Measurements from ENCODE around the gene ZFR.
"Not testable (repeated sequence)": the region's sequence is repeated elsewhere in the genome, so short reads cannot be mapped to it uniquely, and the experiment has no call there.

The ZFR gene

DNA sequence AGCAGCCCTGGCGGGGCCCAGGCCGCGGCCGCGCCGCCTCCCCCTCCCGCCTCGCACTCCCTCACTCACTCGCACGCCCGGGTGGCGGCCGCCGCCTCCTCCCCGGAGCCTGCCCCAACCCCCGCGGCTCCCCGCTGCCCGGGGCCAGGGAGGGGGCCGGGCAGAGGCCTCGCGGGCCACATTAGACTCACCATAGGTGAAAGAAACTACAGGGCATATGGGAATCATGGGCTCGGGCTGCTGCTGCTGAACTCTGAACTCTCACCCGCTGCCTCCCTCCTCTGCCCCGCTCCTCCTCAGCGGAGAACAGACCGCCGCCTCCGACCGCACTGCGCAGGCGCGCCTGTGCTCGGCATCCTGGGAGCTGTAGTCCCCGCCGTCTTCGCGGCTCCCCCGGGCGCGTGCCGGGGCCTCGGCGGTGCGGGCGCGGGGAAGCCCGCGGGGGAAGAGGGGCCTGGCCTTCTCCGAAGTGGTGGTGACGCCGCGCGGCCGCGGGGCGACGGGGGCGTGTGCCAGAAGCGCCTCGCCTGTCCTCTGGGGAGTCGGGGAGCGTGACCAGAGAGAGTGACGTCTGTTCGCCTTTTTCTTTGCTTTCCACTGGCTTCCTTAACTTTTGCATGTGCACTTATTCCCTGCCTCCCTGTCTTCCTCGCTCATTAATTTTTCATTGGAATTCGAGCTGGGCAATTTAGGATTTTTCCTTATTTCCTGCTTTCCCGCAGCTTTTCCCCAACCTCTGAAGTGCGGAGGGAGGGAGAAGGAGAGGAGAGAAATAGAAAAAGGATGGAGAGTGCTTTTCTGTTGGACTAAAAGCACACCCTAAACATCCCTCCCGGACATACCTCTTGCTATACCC lies at the start of gene ZFR:
Gene ZFR, minus strand, starts transcription at position 310 of the 856 bp plus-strand sequence. Its CDS starts 82 bp downstream, at position 228.
- peak; percentile 80 to 89 (median 86) for DNase-seq

DNA sequence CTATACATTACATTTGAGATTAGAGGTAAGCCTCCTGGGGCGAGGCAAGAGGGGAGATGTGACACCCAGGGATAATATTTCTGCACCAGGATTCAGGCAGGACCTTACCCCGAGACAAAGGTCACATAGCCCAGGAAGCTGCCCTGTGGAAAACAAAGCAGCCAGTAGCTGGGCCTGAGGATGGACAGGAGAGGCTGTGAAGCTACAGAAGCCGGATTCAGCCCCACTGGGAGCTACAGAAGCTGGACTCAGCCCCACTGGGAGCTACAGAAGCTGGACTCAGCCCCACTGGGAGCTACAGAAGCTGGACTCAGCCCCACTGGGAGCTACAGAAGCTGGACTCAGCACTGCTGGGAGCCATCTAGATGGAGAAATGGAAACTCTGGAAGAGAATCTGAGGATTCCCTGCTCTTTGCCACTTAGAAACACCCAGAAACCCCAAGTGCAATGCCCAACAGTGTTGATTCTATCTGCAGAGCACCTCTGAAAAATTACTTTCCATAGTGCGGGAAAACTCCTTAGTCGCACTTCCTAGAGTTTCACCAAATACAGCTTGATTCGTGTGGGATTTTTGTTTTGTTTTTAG lies 46.5 kb upstream of the ZFR start:
- no peak for DNase-seq

DNA sequence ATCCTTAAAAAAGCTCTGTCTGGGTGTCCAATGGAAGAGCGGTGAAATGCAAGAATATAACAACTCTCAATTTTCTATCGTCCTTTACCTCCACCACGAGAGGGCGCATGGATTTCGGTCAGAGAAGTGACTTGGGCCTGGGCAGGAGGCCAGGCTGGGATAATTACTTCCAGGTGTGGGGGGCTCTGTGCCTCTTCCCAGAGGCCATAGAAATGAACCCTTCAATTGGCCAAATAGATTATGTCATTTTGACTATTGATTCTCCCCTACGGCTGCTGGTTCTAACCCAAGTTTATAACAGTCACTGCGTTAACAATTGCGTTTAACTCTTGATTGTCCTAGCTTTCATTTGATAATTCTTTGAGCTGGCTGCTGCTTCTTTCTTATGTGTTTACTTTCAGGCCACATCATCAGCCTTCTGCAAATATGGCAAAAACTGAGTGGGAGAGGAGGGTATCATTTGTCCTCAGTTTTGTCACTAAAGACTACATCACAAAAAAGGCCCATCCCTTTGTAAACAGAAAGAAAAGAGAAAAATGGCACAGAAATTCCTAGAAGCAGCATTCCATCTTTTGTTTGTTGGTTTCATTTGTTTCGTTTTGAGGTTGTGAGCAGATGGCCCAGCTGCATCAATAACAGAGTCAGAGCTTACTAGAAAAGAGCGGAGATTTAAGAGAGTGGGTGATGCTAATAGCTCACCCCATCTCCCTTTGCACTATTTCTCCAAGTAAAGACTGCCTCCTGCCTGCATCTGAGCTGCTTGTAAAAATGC lies 45.4 kb upstream of the ZFR start:
- DNase-seq = peak; percentile 29 to 65 (median 40)

GRCh38 chr5:32487424-32487823 lies 42.9 kb upstream of the ZFR start:
- DNase-seq = no peak

- DNase-seq = no peak
Observed at GRCh38 chr5:32487008-32487407, 42.5 kb upstream of the ZFR start.

DNA sequence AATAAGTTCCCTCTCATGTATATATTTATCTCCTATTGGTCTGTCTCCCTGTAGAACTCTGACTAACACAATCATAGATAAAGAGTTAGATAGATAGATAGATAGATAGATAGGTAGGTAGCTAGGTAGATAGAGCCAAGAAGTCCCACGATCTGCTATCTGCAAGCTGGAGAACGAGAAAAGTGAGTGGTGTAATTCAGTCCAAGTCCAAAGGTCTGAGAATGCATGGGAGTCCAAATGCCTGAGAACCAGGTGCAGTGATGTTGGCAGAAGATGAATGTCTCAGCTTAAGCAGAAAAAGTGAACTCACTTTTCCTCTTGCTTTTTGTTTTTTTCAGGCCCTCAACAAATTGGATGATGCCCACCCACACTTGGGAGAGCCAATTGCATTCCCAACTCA lies 37.7 kb upstream of the ZFR start:
- no peak for DNase-seq

DNA sequence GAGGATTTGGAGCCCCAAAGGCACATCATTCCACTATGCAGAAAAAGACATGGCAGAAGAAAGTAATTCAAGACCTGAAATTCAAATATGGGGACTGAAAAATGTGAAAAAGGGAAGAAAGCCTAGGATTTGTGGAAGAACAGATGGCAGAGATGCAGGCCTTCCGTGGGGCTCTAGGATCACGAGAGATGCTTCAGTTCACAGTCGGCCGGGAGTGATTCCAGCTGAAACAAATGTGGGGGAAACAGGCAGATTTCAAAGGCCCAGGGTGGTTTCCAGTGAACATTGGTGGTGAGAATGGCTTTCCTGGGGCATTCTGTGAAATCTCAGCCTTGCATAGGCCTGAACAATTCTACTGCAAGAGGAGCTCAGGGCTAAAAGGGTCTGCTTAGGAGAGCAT lies 34.6 kb upstream of the ZFR start:
- no peak for DNase-seq

DNA sequence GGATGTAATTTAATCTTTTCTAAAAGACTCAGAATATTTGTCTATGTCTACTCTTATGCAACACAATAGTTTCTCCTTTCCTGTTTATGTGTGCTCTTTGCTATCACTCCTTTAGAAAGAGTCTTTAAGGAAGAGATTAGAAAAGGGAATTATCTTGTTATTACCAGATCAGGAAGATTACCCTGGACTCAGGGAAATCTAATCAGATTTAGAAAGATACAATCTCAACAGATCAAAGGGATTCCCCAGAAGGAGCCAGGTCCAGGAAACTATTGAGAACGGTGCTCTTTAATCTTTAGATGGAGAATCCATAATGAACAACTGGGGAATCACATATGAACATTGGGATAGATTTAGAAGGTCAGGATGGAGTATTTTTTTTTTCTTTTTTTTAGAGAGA lies 32.4 kb upstream of the ZFR start:
- no peak for DNase-seq

- no peak for DNase-seq
Observed at GRCh38 chr5:32475334-32476097, 31.0 kb upstream of the ZFR start.

DNA sequence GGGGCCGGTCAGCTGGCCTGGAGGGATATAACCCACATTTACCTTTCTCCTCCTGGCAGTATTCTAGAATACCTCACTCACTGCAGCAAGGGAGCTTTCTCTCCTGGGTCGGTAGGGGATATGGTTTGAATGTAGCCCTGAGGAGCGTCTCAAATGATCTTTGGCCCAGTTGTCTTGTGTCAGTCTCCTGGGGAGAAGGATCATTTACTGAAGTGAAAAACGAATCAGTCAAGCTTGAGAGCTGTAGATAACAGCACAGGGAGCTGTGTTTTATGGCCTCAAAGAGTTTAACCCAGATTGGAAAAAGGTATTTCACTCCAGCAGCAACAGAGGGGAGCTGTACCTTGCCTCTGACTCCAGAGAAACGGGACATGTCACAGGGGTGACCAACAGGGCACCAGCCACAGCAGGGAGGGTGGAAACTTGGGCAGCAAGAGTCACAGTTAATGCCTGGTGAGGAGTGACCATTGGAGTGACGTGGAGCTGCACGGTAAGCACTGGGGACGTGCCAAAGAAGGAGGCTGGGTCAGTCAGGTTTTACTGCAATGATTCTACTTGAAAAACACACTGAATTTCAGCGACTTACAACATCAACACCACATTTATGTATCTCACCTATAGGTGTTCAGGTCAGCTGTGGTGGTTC lies 29.8 kb upstream of the ZFR start:
- no peak for DNase-seq

DNA sequence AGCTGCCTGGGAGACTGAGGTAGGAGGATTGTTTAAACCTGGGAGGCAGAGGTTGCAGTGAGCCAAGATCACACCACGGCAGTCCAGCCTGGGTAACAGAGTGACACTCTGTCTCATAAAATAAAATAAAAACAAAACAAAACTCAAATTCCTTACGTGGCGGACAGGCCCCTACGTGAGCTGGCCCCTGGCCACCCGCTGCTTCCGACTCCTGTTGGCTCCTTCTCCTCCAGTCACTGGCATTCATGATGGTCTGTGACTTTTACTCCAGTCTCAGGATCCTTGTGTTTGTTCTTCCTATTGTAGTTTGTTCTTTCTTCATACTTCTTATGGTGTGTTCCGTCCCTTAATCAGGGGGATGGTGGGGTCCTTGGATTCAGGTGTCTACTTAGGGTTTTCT lies 28.5 kb upstream of the ZFR start:
- DNase-seq = no peak

- DNase-seq = no peak
Observed at GRCh38 chr5:32471784-32472183, 27.2 kb upstream of the ZFR start.

- DNase-seq = no peak
Observed at GRCh38 chr5:32465076-32465475, 20.5 kb upstream of the ZFR start.

- peak in 1 of 4 experiments; percentile 5 for DNase-seq
Observed at GRCh38 chr5:32462618-32463017, 18.1 kb upstream of the ZFR start.

DNA sequence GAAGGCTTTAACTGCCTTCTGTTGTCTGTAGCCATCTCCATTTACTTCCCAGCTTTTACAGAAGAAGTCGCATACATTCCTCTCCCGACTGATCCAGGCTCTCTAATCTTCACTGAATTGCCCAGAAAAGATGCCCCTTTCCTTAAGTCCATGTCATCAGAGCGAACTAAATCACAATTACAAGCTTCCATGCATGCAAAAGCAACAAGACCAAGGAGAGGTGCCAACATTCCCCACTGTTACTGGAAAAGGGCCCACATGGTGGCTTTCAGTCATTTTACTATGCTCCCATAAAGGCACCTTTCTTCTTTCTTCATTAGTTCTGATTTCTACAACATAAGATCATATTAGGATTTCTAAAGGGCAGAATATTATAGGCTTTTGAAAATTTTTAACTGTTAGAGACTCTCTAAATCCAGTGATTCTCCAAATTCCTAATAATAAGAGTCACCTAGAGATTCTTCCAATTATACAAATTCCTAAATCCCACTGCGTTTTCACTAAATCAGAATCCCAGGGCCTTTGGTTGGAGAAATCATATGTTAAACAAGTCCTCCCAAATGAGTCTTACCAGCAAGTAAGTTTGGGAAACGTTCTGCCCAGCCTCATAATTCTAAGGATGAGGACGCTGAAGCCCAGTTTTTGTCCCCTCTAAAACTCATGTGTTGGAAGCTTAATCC lies 17.0 kb upstream of the ZFR start:
- no peak for DNase-seq

DNA sequence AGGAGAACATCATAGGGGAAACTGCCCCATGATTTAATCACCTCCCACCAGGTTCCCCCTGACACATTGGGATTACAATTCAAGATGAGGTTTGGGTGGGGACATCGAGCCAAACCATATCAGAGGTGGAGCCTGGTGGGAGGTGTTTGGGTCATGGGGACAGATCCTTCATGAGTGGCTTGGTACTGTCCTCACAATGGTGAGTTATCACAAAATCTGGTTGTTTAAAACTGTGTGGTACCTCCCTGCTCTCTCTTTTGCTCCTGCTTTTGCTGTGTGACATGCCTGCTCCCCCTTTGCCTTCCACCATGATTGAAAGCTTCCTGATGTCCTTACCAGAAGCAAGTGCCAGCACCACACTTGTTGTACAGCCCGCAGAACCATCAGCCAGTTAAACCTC lies 16.2 kb upstream of the ZFR start:
- DNase-seq = no peak

DNA sequence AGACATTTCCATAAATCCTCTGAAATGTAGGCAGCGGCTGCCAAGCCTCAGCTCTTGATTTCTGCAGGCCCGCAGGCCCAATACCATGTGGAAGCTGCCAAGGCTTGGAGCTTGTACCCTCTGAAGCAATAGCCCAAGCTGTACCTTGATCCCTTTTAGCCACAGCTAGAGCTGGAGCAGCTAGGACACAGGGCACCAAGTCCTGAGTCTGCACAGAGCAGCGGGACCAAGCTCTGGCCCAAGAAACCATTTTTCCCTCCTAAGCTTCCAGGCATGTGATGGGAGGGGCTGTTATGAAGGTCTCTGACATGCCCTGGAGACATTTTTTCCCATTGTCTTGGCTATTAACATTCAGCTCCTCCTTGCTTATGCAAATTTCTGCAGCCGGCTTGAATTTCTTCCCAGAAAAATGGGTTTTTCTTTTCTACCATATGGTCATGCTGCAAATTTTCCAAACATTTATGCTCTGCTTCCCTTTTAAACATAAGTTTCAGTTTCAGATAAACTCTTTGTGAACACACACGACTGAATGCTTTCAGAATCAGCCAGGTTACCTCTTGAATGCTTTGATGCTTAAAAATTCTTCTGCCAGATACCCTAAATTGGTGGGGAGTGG lies 14.4 kb upstream of the ZFR start:
- no peak for DNase-seq

DNA sequence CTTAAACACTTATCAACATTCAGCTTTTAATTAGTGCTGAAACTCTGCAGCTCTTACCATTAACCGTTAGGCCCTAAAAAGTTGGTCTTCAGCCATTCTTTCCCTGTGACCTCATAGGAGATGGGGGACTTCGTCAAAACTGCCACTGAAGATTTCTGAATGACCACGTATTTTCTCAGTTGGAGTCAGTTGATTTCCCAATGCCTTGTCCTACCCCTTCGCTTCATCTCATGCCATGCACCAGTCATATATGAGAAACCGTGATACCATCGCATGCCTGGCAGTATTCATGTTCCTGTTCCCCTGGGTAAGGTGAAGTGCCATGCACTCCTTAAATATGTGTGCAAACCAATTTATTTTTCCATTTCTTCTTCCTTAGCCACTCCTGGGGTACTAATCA lies 10.8 kb upstream of the ZFR start:
- no peak for DNase-seq

GRCh38 chr5:32454821-32455220 lies 10.3 kb upstream of the ZFR start:
- no peak for DNase-seq

- DNase-seq = no peak
Observed at GRCh38 chr5:32453916-32454315, 9.4 kb upstream of the ZFR start.

GRCh38 chr5:32452316-32452715 lies 7.8 kb upstream of the ZFR start:
- not testable (repeated sequence) for DNase-seq
